ENCODE data around the gene METTL1. TPM values are rescaled to one million over a fixed set of nuclear protein-coding genes. Genes with fewer than 3 reads are reported as not detected.
A peak's percentile ranks its signal among the peaks of the same experiment; 100 is the strongest.

Gene METTL1
- total RNA-seq, 1 donor from 2014 or later: 40.7 TPM

- ATAC-seq (ENCODE audit: low read depth) (no peak), DNase-seq (no peak)
- H3K27me3 Mint-ChIP-seq: no peaks in the 10 kb centered on the region
- no peak overlapping the region for H3K27ac Mint-ChIP-seq
- POLR2A ChIA-PET: interaction anchor here (0.5 to 3.0 kb wide), 4 partner anchors 8 to 30 kb away, joined by 6 to 34 read pairs (median 18); partner anchors contain the start of genes CYP27B1 and TSPAN31
- CTCF ChIA-PET: interaction anchor here (1.6 kb wide), 1 partner anchor 148 kb away, joined by 4 read pairs; no protein-coding TSS in a partner anchor
- no peak for TF ChIP-seq CTCF (IDR thresholded peaks at IDR 0.05)
- H3K36me3 Mint-ChIP-seq (ENCODE audit: low read depth): peaks cover 52% of the 10 kb centered on the region
- H3K4me1 Mint-ChIP-seq: peaks cover 73% of the 10 kb centered on the region
- H3K4me3 Mint-ChIP-seq: peak overlapping the region; percentile 57
- no peaks in the 10 kb centered on the region for H3K9me3 Mint-ChIP-seq
- intact Hi-C loops (cut with micrococcal nuclease): no loop called here
Observed at GRCh38 chr12:57755194-57755453, 16.8 kb downstream of the METTL1 start.

DNA sequence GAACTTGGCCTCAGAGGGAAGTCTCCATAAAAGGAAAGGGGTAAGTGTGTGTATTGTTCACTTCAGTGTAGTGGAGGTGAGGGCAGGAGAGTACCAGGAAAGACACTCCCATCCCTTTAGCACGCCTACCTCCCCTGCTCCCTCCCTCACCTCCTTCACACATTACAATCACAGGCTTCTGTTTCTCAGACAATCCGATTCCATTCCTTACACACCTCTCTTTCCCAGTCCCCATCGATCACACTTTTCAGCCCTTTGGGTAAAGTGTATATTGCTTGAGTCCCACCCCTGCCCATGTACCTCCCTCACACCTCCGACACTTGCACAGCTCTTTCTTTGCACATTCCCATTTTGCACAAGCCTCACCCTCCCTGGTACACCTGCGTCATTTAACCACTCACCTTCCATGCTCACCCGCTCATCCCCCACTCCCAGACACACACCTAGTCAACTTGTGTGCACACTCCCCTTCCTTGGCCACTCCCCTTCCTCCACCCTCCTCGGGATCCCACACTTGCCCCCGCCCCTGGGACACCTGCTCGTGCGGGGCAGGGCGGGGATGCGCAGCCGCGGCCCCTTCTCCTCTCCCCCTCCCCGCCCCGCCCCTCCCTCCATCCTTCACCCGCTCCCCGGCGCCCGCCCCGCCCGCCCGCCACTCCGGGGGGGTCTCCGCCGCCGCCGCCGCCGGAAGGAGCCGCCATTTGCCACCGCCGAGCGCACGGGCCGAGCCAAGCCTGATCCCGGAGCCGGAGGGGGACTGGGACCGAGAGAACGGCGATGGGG is 17.3 kb downstream of the METTL1 start, which contains the start of gene MARCHF9:
MARCHF9 (plus strand) TSS at position 693 of the 783 bp plus-strand sequence. CDS start 426 bp downstream, outside the sequence.
- no peak for TF ChIP-seq CTCF (IDR thresholded peaks at IDR 0.05)
- H3K27me3 Mint-ChIP-seq: no peaks in the 10 kb centered on the region
- ATAC-seq (ENCODE audit: low read depth) (peak; percentile 32), DNase-seq (peak; percentile 66)
- CTCF ChIA-PET: interaction anchor here (1.6 kb wide), 1 partner anchor 149 kb away, joined by 4 read pairs; no protein-coding TSS in a partner anchor
- peaks cover 49% of the 10 kb centered on the region for H3K36me3 Mint-ChIP-seq (ENCODE audit: low read depth)
- no peaks in the 10 kb centered on the region for H3K9me3 Mint-ChIP-seq
- POLR2A ChIA-PET: interaction anchor here (0.8 to 3.0 kb wide), 5 partner anchors 9 to 17 kb away, joined by 3 to 34 read pairs (median 4); partner anchors contain the start of genes CYP27B1, EEF1AKMT3, METTL1 and TSPAN31
- H3K4me3 Mint-ChIP-seq: peak within 1 kb of the TSS; percentile 90
- peaks cover 68% of the 10 kb centered on the region for H3K4me1 Mint-ChIP-seq
- intact Hi-C loops (cut with micrococcal nuclease): loop anchor here (5.0 kb wide), 2 partner anchors 277 to 1067 kb away; partner anchors contain the start of genes ARHGAP9 and PTGES3
- H3K27ac Mint-ChIP-seq: peak within 1 kb of the TSS; percentile 87

DNA sequence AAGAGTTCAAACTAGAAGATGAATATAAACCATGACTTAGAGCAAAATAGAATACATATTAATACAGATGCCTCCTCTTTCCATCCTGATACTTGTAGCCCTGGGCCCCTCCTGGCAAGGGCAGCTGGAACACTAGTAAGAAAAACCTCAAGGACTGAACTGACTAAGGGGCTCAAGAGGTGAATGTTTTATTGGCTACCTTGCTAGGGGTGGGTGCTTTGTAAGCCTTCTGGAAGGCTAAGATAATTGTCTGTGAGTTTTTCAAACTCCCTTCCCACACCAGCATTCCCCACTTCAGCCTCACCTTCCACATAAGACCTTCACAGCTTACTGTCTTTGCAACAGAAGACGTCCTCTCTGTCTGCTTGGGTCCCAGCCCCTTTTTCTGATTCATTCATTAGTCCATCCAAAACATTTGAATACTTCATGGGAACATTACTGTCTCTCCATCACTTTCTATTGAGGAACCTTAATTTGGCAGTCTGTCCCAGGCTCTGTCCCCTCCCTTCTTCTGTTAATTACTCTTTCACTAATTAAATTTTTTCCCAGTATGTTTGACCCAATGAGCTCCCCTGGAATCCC is 18.1 kb downstream of the METTL1 start:
- no peaks in the 10 kb centered on the region for H3K27me3 Mint-ChIP-seq
- peak overlapping the region; percentile 87 for H3K27ac Mint-ChIP-seq
- H3K9me3 Mint-ChIP-seq: no peaks in the 10 kb centered on the region
- intact Hi-C loops (cut with micrococcal nuclease): loop anchor here (2.0 to 5.0 kb wide), 4 partner anchors 91 to 1067 kb away; partner anchors contain the start of genes ARHGAP9, DDIT3 and PTGES3
- no peak for DNase-seq
- peak overlapping the region; percentile 88 for H3K4me3 Mint-ChIP-seq
- POLR2A ChIA-PET: interaction anchor here (0.8 to 1.0 kb wide), 3 partner anchors 9 to 18 kb away, joined by 3 to 4 read pairs (median 4); partner anchors contain the start of genes EEF1AKMT3, METTL1 and TSPAN31
- peaks cover 61% of the 10 kb centered on the region for H3K4me1 Mint-ChIP-seq
- CTCF ChIA-PET: no interaction called here
- TF ChIP-seq CTCF (IDR thresholded peaks at IDR 0.05): no peak
- peaks cover 47% of the 10 kb centered on the region for H3K36me3 Mint-ChIP-seq (ENCODE audit: low read depth)
- no peak for ATAC-seq (ENCODE audit: low read depth)

- Mint-ChIP-seq H3K9me3 (no peaks in the 10 kb centered on the region), H3K4me3 (peak overlapping the region; percentile 90), H3K27me3 (no peaks in the 10 kb centered on the region), H3K27ac (peak overlapping the region; percentile 87), H3K36me3 (ENCODE audit: low read depth) (peaks cover 48% of the 10 kb centered on the region), H3K4me1 (peaks cover 56% of the 10 kb centered on the region)
- ChIA-PET POLR2A (interaction anchor here (0.6 to 1.2 kb wide), 6 partner anchors 14 to 1377 kb away, joined by 3 to 6 read pairs (median 3); partner anchors contain the start of genes DDIT3, EEF1AKMT3, METTL1 and OS9), CTCF (no interaction called here)
- intact Hi-C loops (cut with micrococcal nuclease): loop anchor here (1.0 to 5.0 kb wide), 9 partner anchors 8 to 1065 kb away; partner anchors contain the start of genes ARHGAP9, DDIT3, EEF1AKMT3 and METTL1
- TF ChIP-seq CTCF (IDR thresholded peaks at IDR 0.05): no peak
- DNase-seq (no peak), ATAC-seq (ENCODE audit: low read depth) (no peak)
Observed at GRCh38 chr12:57752668-57753000, 19.3 kb downstream of the METTL1 start.

All from activated B cell treated with CpG ODN at 0.5 μM for 24 hours (primary cell).